HepG2 (cell line): ENCODE results near the gene CKLF. TPM values are rescaled to one million over a fixed set of nuclear protein-coding genes. Genes with fewer than 3 reads are reported as not detected.
A peak's percentile ranks its signal among the peaks of the same experiment; 100 is the strongest.

Source experiments
- ADNP ChIP-seq: sonication (generic); formaldehyde crosslinking; IDR thresholded peaks from 2 replicates; pipeline ENCODE4 v1.4.0; 2020; ENCODE audit warnings: missing genetic modification reagents
- DMAP1 ChIP-seq: IDR thresholded peaks from 2 replicates; pipeline ENCODE4 v1.6.1; 2016
- GTF2F1 ChIP-seq: fragments of 150-350 bp; IDR thresholded peaks from 2 replicates; pipeline ENCODE4 v1.6.1; 2014; ENCODE audit warnings: low read length
- HMGXB3 ChIP-seq: sonication (generic); formaldehyde crosslinking; IDR thresholded peaks from 2 replicates; pipeline ENCODE4 v1.4.0; 2020; ENCODE audit warnings: missing genetic modification reagents, borderline replicate concordance
- LBX2 ChIP-seq: sonication (generic); formaldehyde crosslinking; IDR thresholded peaks from 2 replicates; pipeline ENCODE4 v1.5.0; 2020; ENCODE audit warnings: missing genetic modification reagents, mild to moderate bottlenecking, borderline replicate concordance
- MEIS1 ChIP-seq: sonication (generic); formaldehyde crosslinking; IDR thresholded peaks from 2 replicates; pipeline ENCODE4 v1.9.0; 2021; ENCODE audit warnings: mild to moderate bottlenecking, missing genetic modification reagents, moderate library complexity, borderline replicate concordance
- NBN ChIP-seq: fragments of 450-650 bp; conservative IDR thresholded peaks from 2 replicates; pipeline ENCODE4 v1.6.1; 2017
- NR2F2 ChIP-seq: IDR thresholded peaks from 2 replicates; pipeline ENCODE4 v1.6.1; 2012; ENCODE audit warnings: low read depth, inconsistent platforms, borderline replicate concordance
- PHF21A ChIP-seq: sonication (generic); formaldehyde crosslinking; IDR thresholded peaks from 2 replicates; pipeline ENCODE4 v1.5.0; 2020; ENCODE audit warnings: mild to moderate bottlenecking, missing genetic modification reagents
- RARG ChIP-seq: sonication (generic); formaldehyde crosslinking; IDR thresholded peaks from 2 replicates; pipeline ENCODE4 v1.4.0; 2020; ENCODE audit warnings: low read depth, mild to moderate bottlenecking, missing genetic modification reagents
- RBFOX2 ChIP-seq: fragments of 200-400 bp; formaldehyde crosslinking; IDR thresholded peaks from 2 replicates; pipeline ENCODE4 v1.6.1; 2017; ENCODE audit warnings: low read depth, mild to moderate bottlenecking, low read length
- RELA ChIP-seq: sonication (generic); formaldehyde crosslinking; IDR thresholded peaks from 2 replicates; pipeline ENCODE4 v1.4.0; 2020; ENCODE audit warnings: missing genetic modification reagents
- RNF2 ChIP-seq: fragments of 450-650 bp; conservative IDR thresholded peaks from 2 replicates; pipeline ENCODE4 v1.6.1; 2016; ENCODE audit warnings: low read depth
- SRSF4 ChIP-seq: fragments of 200-400 bp; formaldehyde crosslinking; IDR thresholded peaks from one replicate; pipeline ENCODE4 v1.6.1; 2018; ENCODE audit warnings: mild to moderate bottlenecking, low read depth, low read length, moderate library complexity; ENCODE audit not compliant: poor library complexity, severe bottlenecking
- SUZ12 ChIP-seq: fragments of 150-350 bp; IDR thresholded peaks from 2 replicates; pipeline ENCODE4 v1.6.1; 2014; ENCODE audit warnings: low read depth, low read length
- TP53 ChIP-seq: sonication (generic); formaldehyde crosslinking; conservative IDR thresholded peaks from 2 replicates; pipeline ENCODE4 v1.4.0; 2020; ENCODE audit warnings: missing genetic modification reagents
- ZBTB38 ChIP-seq: sonication (generic); formaldehyde crosslinking; IDR thresholded peaks from 2 replicates; pipeline ENCODE4 v1.5.1; 2020; ENCODE audit warnings: mild to moderate bottlenecking, missing genetic modification reagents
- ZBTB7A ChIP-seq: sonication (generic); formaldehyde crosslinking; IDR thresholded peaks from 2 replicates; pipeline ENCODE4 v1.8.0; 2022; ENCODE audit warnings: mild to moderate bottlenecking, missing genetic modification reagents
- ZGPAT ChIP-seq: IDR thresholded peaks from 2 replicates; pipeline ENCODE4 v1.6.1; 2016; ENCODE audit warnings: mild to moderate bottlenecking
- ZNF136 ChIP-seq: sonication (generic); formaldehyde crosslinking; IDR thresholded peaks from 2 replicates; pipeline ENCODE4 v1.8.1; 2022; ENCODE audit warnings: low read depth, mild to moderate bottlenecking, moderate library complexity, missing genetic modification reagents
- ZNF3 ChIP-seq: IDR thresholded peaks from 2 replicates; pipeline ENCODE4 v1.7.0; 2017; ENCODE audit warnings: inconsistent platforms
- ZNF317 ChIP-seq: sonication (generic); formaldehyde crosslinking; IDR thresholded peaks from 2 replicates; pipeline ENCODE4 v1.5.0; 2020; ENCODE audit warnings: mild to moderate bottlenecking, missing genetic modification reagents
- ZNF337 ChIP-seq: sonication (generic); formaldehyde crosslinking; IDR thresholded peaks from 2 replicates; pipeline ENCODE4 v1.5.1; 2020; ENCODE audit warnings: missing genetic modification reagents, low read depth, mild to moderate bottlenecking, borderline replicate concordance
- ZNF570 ChIP-seq: sonication (generic); formaldehyde crosslinking; IDR thresholded peaks from 2 replicates; pipeline ENCODE4 v1.4.0; 2020; ENCODE audit warnings: mild to moderate bottlenecking, missing genetic modification reagents, borderline replicate concordance
- ZNF672 ChIP-seq: sonication (generic); formaldehyde crosslinking; IDR thresholded peaks from 2 replicates; pipeline ENCODE4 v1.8.1; 2022; ENCODE audit warnings: missing genetic modification reagents
- polyA plus RNA-seq, 8 experiments: library from polyadenylated mRNA; depleted of rRNA in 3 of 8; stranded (reverse) in 7 of 8; unstranded in 1 of 8; fragments of >200 nt; fragmentation: Illumina TruSeq in 4 of 8; extraction: Trizol in 4 of 8; gene quantifications; 2 replicates each; pipeline versions ENCODE4 v1.2.1 to v1.2.3, GENCODE V29; 2011 to 2016; ENCODE audit warnings: low read depth in 4 of 8, missing spikeins in 1 of 8, mixed read lengths in 1 of 8; ENCODE audit not compliant: insufficient read depth in 1 of 8
- total RNA-seq, 5 experiments: library from RNA; depleted of rRNA; stranded (reverse); fragments of >200 nt; fragmentation: Illumina TruSeq; extraction: Trizol; gene quantifications; 2 replicates each; pipeline ENCODE4 v1.2.3, GENCODE V29; 2016; ENCODE audit warnings: low read depth in 1 of 5

The CKLF gene
- total and polyA plus RNA-seq, 2 of the 13 experiments (the other 11 are each of a cell fraction or from before 2014, with no cell fraction given), result 120 to 167 TPM

- TF ChIP-seq ZNF317 (CRISPR knock-in tag) (peak; percentile 87), SUZ12 (no peak), SRSF4 (no peak), RARG (CRISPR knock-in tag) (0 out of 2 replicates have a peak, but pooled peaks have one; percentile 71), ZNF3 (CRISPR knock-in tag) (peak; percentile 94), ZNF570 (CRISPR knock-in tag) (peak; percentile 99), NBN (no peak), DMAP1 (CRISPR knock-in tag) (peak; percentile 92), LBX2 (CRISPR knock-in tag) (peak; percentile 100), PHF21A (CRISPR knock-in tag) (peak; percentile 79; the same call in 1 of the 2 replicates), RELA (CRISPR knock-in tag) (peak; percentile 90), HMGXB3 (peak; percentile 87; the same call in 1 of the 2 replicates), ZBTB7A (peak; percentile 98), ZGPAT (CRISPR knock-in tag) (peak; percentile 94; the same call in 1 of the 2 replicates), ADNP (peak; percentile 47; the same call in 1 of the 2 replicates), ZNF672 (CRISPR knock-in tag) (peak; percentile 98), GTF2F1 (0 out of 2 replicates have a peak, but pooled peaks have one; percentile 27), MEIS1 (CRISPR knock-in tag) (peak; percentile 55), RNF2 (peak; percentile 100), TP53 (CRISPR knock-in tag) (no peak; the same call in 1 of the 2 replicates), ZBTB38 (CRISPR knock-in tag) (peak; percentile 98), ZNF337 (CRISPR knock-in tag) (peak; percentile 99; the same call in 1 of the 2 replicates), NR2F2 (no peak), ZNF136 (peak; percentile 97), RBFOX2 (peak; percentile 99)
These were observed at the start of gene CKLF (continued) for GRCh38 chr16:66552286-66553177.
